Progenitor cell of endocrine pancreas (in vitro differentiated cells): ENCODE measurements around the gene CNOT4. TPM values are rescaled to one million over a fixed set of nuclear protein-coding genes. Genes with fewer than 3 reads are reported as not detected.

Experiments
- DNase-seq: peaks from one replicate; pipeline ENCODE4 v3.0.0; 2021; ENCODE audit warnings: low spot score; ENCODE audit not compliant: unreplicated experiment
- H3K27ac Mint-ChIP-seq: 2 replicates; pipeline ENCODE4 v1.8.0; 2021; ENCODE audit warnings: mild to moderate bottlenecking, moderate library complexity, mixed read lengths
- H3K27me3 Mint-ChIP-seq: 2 replicates; pipeline ENCODE4 v1.8.0; 2021; ENCODE audit warnings: mixed read lengths
- H3K36me3 Mint-ChIP-seq: 2 replicates; pipeline ENCODE4 v1.8.0; 2022; ENCODE audit warnings: mixed read lengths; ENCODE audit not compliant: insufficient read depth
- H3K4me1 Mint-ChIP-seq: 2 replicates; pipeline ENCODE4 v1.8.0; 2021; ENCODE audit warnings: low read depth, mixed read lengths
- H3K4me3 Mint-ChIP-seq: 2 replicates; pipeline ENCODE4 v1.8.0; 2021; ENCODE audit warnings: low read depth, mild to moderate bottlenecking, moderate library complexity, mixed read lengths
- H3K9me3 Mint-ChIP-seq: 2 replicates; pipeline ENCODE4 v1.8.0; 2021; ENCODE audit warnings: low read depth, mixed read lengths
- total RNA-seq: library from RNA; stranded (reverse); gene quantifications from 2 replicates; pipeline ENCODE4 v1.2.1, GENCODE V29; 2021
- TF ChIP-seq, protein P1 (sequence below): fragments of 200-600 bp; sonication (generic); IDR thresholded peaks from one replicate; pipeline ENCODE4 v1.5.0; 2021; ENCODE audit warnings: antibody characterized with exemption, mild to moderate bottlenecking; ENCODE audit not compliant: unreplicated experiment

CNOT4 gene
- total RNA-seq, 1 donor from 2014 or later: 34.3 TPM

DNA sequence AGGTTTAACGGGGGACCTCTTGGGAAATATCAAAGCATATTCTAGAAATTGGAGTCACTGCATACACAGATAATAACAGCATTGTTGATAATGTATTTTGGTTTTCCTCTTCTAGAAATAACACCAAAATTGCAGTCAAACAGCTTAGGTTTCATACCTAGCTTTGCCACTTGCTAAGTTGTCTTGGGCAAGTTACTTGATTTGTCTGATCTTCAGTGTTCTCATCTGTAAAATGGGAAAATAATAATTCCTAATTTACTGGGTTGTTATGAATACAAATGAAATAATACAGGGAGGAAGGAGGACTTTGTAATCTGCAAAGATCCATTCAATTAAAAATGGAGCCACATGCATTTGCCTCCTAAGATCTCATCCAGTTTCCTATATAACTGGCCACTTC is 27.6 kb upstream of the CNOT4 start:
- H3K4me1 Mint-ChIP-seq: no peaks in the 10 kb centered on the region
- H3K27ac Mint-ChIP-seq: no peak overlapping the region
- no peaks in the 10 kb centered on the region for H3K36me3 Mint-ChIP-seq
- no peaks in the 10 kb centered on the region for H3K9me3 Mint-ChIP-seq
- no peak for DNase-seq
- no peak overlapping the region for H3K4me3 Mint-ChIP-seq
- TF ChIP-seq, protein P1, sequence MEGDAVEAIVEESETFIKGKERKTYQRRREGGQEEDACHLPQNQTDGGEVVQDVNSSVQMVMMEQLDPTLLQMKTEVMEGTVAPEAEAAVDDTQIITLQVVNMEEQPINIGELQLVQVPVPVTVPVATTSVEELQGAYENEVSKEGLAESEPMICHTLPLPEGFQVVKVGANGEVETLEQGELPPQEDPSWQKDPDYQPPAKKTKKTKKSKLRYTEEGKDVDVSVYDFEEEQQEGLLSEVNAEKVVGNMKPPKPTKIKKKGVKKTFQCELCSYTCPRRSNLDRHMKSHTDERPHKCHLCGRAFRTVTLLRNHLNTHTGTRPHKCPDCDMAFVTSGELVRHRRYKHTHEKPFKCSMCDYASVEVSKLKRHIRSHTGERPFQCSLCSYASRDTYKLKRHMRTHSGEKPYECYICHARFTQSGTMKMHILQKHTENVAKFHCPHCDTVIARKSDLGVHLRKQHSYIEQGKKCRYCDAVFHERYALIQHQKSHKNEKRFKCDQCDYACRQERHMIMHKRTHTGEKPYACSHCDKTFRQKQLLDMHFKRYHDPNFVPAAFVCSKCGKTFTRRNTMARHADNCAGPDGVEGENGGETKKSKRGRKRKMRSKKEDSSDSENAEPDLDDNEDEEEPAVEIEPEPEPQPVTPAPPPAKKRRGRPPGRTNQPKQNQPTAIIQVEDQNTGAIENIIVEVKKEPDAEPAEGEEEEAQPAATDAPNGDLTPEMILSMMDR: no peak
- no peaks in the 10 kb centered on the region for H3K27me3 Mint-ChIP-seq

DNA sequence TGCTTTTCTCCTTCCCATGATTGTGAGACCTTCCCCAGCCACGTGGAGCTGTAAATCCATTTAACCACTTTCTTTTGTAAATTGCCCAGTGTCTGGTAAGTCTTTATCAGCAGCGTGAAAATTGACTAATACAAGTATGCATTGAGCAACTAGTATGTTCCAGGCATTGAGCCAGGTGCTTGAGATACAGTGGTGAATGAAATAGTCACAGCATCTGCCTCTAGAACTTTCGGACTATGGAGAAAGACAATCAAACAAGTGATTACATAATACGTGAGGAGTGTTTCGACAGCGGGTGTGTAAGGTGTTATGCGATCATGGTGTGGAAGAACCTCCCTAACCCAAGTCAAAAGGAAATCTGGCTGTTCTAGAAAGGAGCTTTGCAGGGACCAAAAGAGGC is 26.2 kb upstream of the CNOT4 start:
- H3K9me3 Mint-ChIP-seq: no peaks in the 10 kb centered on the region
- H3K4me1 Mint-ChIP-seq: no peaks in the 10 kb centered on the region
- DNase-seq: no peak
- H3K36me3 Mint-ChIP-seq: no peaks in the 10 kb centered on the region
- no peak overlapping the region for H3K27ac Mint-ChIP-seq
- H3K4me3 Mint-ChIP-seq: no peak overlapping the region
- TF ChIP-seq, protein P1: no peak
- no peaks in the 10 kb centered on the region for H3K27me3 Mint-ChIP-seq

DNA sequence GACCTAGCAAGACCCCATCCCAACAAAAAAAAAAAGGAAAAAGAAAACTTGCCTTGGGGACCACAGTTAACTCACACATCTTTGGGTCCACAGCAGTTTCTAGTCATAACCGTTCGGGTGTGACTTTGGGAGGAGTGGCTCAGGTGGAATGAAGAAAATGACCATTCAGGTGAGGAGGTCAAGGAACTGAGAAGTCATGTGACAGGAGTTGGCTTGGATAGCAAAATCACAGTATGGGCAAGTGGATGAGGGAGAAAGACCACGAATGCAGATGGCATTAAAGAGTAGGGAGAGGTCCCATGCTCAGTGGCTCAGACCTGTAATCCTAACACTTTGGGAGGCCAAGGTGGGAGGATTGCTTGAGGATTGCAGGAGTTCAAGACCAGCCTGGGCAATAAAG is 17.1 kb upstream of the CNOT4 start:
- DNase-seq: no peak
- Mint-ChIP-seq H3K4me1 (no peaks in the 10 kb centered on the region), H3K27me3 (no peaks in the 10 kb centered on the region), H3K36me3 (no peaks in the 10 kb centered on the region), H3K9me3 (no peaks in the 10 kb centered on the region), H3K27ac (no peak overlapping the region), H3K4me3 (no peak overlapping the region)
- TF ChIP-seq, protein P1: no peak

DNA sequence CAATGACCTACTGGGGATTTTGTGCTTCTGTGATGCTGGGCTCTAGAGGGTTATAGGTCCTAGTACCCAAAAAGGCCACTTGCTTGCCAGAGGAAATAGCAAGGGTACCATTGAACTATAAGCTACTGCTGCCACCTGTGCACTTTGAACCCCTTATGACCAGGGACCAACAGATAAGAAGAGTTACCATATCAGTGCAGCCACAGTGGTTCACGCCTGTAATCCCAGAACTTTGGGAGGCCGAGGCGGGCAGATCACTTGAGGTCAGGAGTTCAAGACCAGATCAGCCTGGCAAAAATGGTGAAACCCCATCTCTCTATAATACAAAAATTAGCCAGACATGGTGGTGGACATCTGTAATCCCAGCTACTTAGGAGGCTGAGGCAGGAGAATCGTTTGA is 15.5 kb upstream of the CNOT4 start:
- TF ChIP-seq, protein P1: no peak
- H3K9me3 Mint-ChIP-seq: no peaks in the 10 kb centered on the region
- no peaks in the 10 kb centered on the region for H3K4me1 Mint-ChIP-seq
- no peak for DNase-seq
- no peak overlapping the region for H3K27ac Mint-ChIP-seq
- no peaks in the 10 kb centered on the region for H3K27me3 Mint-ChIP-seq
- no peak overlapping the region for H3K4me3 Mint-ChIP-seq
- no peaks in the 10 kb centered on the region for H3K36me3 Mint-ChIP-seq

DNA sequence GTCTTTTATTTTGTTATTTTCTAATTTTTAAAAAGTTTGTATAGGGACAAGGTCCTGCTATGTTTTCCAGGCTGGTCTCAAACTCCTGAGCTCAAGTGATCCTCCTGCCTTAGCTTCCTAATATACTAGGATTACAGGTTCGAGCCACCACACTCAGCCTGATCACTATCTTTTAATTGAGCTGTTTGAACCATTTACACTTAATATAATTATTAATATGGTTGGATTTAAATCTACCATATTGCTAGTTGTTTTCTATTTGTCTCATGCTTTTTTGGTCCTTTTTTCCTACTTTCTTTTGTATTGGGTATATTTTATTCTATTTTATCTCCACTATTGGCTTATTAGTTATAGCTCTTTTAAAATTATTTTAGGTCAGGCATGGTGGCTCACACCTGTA is 13.2 kb upstream of the CNOT4 start:
- Mint-ChIP-seq H3K27me3 (no peaks in the 10 kb centered on the region), H3K4me3 (no peak overlapping the region), H3K36me3 (no peaks in the 10 kb centered on the region), H3K27ac (no peak overlapping the region), H3K4me1 (no peaks in the 10 kb centered on the region), H3K9me3 (no peaks in the 10 kb centered on the region)
- DNase-seq: no peak
- TF ChIP-seq, protein P1: no peak
